Osteoblast (primary cell): Measurements from ENCODE around the gene CCDC85C. TPM values are rescaled to one million over a fixed set of nuclear protein-coding genes. Genes with fewer than 3 reads are reported as not detected.
A peak's percentile ranks its signal among the peaks of the same experiment; 100 is the strongest.

Experiments
- DNase-seq: peaks from one replicate; pipeline ENCODE4 v3.0.0; 2011; ENCODE audit warnings: low spot score, mixed read lengths; ENCODE audit not compliant: insufficient read length; ENCODE audit errors: missing footprints
- H2AFZ ChIP-seq: 2 replicates; pipeline ENCODE4 v1.6.0; 2011; ENCODE audit warnings: mild to moderate bottlenecking, low read length
- H3K27ac ChIP-seq: 2 replicates; pipeline ENCODE4 v1.5.1; 2011; ENCODE audit warnings: mild to moderate bottlenecking, low read depth, low read length, moderate library complexity
- H3K27me3 ChIP-seq: 2 replicates; pipeline ENCODE4 v1.6.0; 2012; ENCODE audit warnings: mild to moderate bottlenecking, control low read depth, inconsistent platforms, low read length, moderate library complexity; ENCODE audit not compliant: insufficient read depth
- H3K36me3 ChIP-seq: 2 replicates; pipeline ENCODE4 v1.5.1; 2011; ENCODE audit warnings: mild to moderate bottlenecking, low read length, control low read depth, moderate library complexity; ENCODE audit not compliant: insufficient read depth
- H3K4me1 ChIP-seq: 2 replicates; pipeline ENCODE4 v1.5.1; 2011; ENCODE audit warnings: mild to moderate bottlenecking, low read length, control low read depth, moderate library complexity; ENCODE audit not compliant: insufficient read depth
- H3K4me2 ChIP-seq: 2 replicates; pipeline ENCODE4 v1.6.0; 2011; ENCODE audit warnings: mild to moderate bottlenecking, low read length; ENCODE audit not compliant: insufficient read depth
- H3K4me3 ChIP-seq: fragments of 200-600 bp; sonication (generic); 3 replicates; pipeline ENCODE4 v1.5.1; 2012; ENCODE audit warnings: mild to moderate bottlenecking, low read length, inconsistent platforms; ENCODE audit not compliant: insufficient read depth
- H3K79me2 ChIP-seq: 2 replicates; pipeline ENCODE4 v1.6.0; 2012; ENCODE audit warnings: mild to moderate bottlenecking, low read length, control low read depth, inconsistent platforms; ENCODE audit not compliant: insufficient read depth
- H3K9me3 ChIP-seq: 2 replicates; pipeline ENCODE4 v1.5.1; 2011; ENCODE audit warnings: low read depth, low read length, control low read depth
- H4K20me1 ChIP-seq: 2 replicates; pipeline ENCODE4 v1.6.0; 2012; ENCODE audit warnings: mild to moderate bottlenecking, low read length, control low read depth; ENCODE audit not compliant: insufficient read depth
- total RNA-seq: library from RNA; depleted of rRNA; stranded (reverse); fragments of >200 nt; gene quantifications from 2 replicates; pipeline ENCODE4 v1.2.3, GENCODE V29; 2012
- TF ChIP-seq, protein P1 (sequence below): IDR thresholded peaks from 2 replicates; pipeline ENCODE4 v1.5.1; 2011; ENCODE audit warnings: mild to moderate bottlenecking, low read depth, low read length, moderate library complexity; ENCODE audit errors: extremely low read depth

Gene CCDC85C
- total RNA-seq, 1 donor = 3.6 TPM

DNA sequence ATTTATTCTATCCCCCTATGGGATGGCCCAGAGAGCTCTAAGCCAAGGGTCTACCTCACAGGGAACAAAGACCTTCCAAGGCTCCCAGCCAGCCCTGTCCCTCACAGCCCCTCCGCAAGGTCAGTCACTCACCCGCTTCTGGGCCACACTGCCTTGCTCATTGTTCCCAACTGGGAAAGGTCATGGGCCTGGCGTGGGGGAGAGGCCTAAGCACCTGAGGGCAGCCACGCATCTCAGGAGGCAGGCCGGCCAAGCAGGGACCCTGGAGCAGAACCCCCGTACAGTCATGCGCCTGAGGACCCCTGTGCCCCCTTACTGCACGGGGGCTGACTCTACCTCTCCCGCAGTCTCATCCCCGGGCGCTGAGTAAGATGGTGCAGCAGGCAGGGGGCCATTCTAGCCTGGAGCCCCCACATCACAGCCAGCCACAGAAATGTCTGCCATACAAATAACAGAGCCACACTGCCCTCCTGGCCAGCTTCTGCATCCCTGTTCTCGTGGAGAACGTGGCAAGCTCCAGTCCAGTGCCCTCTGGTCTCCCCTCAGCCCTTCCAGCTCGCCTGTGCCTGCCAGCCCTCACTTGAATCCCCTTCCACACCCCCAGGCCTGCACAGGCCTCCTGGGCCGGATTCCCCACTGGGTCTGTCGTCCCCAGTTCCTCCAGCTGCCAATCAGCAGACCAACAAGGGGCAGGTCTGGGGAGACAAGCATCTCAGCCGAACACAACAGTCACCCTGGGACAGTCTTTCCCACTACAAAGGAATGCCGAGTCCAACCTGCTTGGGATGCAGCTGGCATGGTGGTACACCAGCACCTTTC, 16.3 kb downstream of the CCDC85C start:
- H3K27ac ChIP-seq = no peak overlapping the region
- no peaks in the 10 kb centered on the region for H3K27me3 ChIP-seq
- H4K20me1 ChIP-seq = peaks cover 6% of the 10 kb centered on the region

DNA sequence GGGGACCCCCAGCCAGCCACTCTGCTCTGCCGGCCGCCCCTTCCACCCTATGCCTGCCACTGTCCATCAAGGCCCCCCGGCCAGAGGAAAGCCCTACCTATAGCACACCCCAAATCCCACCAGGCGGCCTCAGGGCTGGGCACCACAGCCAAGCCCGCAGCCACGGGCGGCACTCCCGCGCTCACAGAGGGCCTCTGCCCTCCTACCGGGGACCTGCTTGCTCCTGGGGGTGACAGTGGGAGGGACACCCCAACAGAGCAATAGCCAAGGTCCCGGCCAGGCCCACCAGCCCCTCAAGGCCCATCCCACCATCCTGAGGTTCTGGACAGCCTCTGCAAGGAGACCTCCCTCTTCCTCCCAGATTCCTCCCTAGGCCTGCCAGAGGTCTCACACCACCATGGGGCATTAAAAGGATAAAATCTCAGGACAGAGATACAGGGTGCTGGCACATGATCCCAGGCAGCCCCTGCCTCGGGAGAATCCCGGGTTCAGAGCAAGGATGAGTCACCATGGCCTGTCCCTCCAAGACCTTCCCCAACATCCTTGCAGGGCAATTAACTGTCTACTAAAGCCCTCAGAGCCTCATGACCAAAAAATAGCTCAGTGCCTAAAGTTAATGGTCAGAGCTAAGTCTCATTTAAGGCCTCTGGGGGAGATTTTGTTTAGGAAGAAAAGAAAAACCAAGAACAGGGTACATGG, 17.1 kb downstream of the CCDC85C start:
- H3K79me2 ChIP-seq = peaks cover 10% of the 10 kb centered on the region

More for the DNA sequence above, 16.3 kb downstream of the CCDC85C start:
- TF ChIP-seq, protein P1, sequence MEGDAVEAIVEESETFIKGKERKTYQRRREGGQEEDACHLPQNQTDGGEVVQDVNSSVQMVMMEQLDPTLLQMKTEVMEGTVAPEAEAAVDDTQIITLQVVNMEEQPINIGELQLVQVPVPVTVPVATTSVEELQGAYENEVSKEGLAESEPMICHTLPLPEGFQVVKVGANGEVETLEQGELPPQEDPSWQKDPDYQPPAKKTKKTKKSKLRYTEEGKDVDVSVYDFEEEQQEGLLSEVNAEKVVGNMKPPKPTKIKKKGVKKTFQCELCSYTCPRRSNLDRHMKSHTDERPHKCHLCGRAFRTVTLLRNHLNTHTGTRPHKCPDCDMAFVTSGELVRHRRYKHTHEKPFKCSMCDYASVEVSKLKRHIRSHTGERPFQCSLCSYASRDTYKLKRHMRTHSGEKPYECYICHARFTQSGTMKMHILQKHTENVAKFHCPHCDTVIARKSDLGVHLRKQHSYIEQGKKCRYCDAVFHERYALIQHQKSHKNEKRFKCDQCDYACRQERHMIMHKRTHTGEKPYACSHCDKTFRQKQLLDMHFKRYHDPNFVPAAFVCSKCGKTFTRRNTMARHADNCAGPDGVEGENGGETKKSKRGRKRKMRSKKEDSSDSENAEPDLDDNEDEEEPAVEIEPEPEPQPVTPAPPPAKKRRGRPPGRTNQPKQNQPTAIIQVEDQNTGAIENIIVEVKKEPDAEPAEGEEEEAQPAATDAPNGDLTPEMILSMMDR = no peak
- H2AFZ ChIP-seq = no peak overlapping the region
- no peaks in the 10 kb centered on the region for H3K36me3 ChIP-seq
- no peak overlapping the region for H3K4me2 ChIP-seq
- H3K4me3 ChIP-seq = no peak overlapping the region
- peaks cover 9% of the 10 kb centered on the region for H3K79me2 ChIP-seq
- peaks cover 12% of the 10 kb centered on the region for H3K4me1 ChIP-seq
- no peaks in the 10 kb centered on the region for H3K9me3 ChIP-seq
- peak; percentile 47 for DNase-seq

DNA sequence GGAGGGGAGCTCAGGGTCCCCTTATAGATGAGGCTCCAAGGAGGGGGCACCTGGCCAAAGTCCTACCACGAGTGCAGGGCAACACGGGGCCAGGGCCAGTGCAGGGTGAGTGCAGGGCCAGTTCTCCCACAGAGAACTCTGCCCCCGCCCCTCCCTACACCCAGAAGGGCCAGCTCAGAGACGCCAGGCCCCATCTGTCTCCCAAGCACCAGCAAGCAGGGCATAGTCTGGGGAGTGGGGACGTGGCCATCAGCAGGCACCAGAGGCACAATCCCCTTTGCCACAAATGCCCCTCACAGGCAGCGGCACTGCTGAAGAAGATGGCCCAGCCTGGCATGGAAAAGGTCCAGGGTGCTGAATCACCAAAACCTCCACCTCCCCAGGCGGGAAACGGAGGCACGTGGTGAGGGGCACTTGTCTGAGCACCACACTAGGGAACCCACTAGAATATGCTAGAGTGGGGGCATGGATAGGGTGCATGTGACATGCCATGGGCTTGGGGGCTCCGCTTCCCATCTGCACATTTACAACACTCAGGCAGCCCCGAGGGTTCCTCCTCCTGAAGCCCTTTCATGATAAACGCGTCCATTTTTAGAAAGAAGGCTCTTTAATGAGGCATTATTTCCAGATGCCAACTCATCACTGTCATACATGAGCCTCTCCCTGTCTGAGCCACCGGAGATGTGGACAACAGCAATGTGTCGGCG, 17.8 kb downstream of the CCDC85C start:
- peak; percentile 90 for DNase-seq
- Histone ChIP-seq H3K27ac (no peak overlapping the region), H3K4me2 (no peak overlapping the region), H3K79me2 (peaks cover 14% of the 10 kb centered on the region), H3K27me3 (no peaks in the 10 kb centered on the region), H3K4me1 (peaks cover 12% of the 10 kb centered on the region), H3K4me3 (no peak overlapping the region), H2AFZ (no peak overlapping the region), H3K9me3 (no peaks in the 10 kb centered on the region), H4K20me1 (peaks cover 2% of the 10 kb centered on the region), H3K36me3 (no peaks in the 10 kb centered on the region)
- TF ChIP-seq, protein P1 = no peak

More for the DNA sequence above, 17.1 kb downstream of the CCDC85C start:
- H3K27ac ChIP-seq = no peak overlapping the region
- TF ChIP-seq, protein P1 = no peak
- H3K4me2 ChIP-seq = no peak overlapping the region
- H4K20me1 ChIP-seq = peaks cover 2% of the 10 kb centered on the region
- H2AFZ ChIP-seq = no peak overlapping the region
- H3K9me3 ChIP-seq = no peaks in the 10 kb centered on the region
- DNase-seq = peak; percentile 91
- H3K4me3 ChIP-seq = no peak overlapping the region
- H3K27me3 ChIP-seq = no peaks in the 10 kb centered on the region
- no peaks in the 10 kb centered on the region for H3K36me3 ChIP-seq
- peaks cover 12% of the 10 kb centered on the region for H3K4me1 ChIP-seq
